ENCODE data around the gene PREX1.

DNA sequence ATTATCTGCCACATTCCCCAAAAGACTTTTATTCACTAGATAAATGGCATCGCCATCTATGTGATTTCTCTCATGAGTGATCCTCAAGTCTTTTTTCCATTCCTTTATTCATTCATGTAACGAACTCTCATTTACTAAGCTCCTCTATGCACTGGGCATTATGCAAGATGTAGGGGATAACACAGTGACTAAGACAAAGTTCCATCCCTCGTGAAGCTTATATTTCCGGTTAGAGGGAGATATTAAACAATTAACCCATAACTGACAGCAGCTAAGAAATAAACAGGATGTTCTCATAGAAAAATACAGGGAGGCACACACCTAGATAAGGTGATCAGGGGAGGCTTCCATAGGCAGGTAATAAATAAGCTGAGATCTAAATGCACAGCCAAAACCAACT is 17.2 kb upstream of the PREX1 start:
- TF ChIP-seq POLR2A (IDR thresholded peaks at IDR 0.05) = no peak
- TF ChIP-seq, protein P1, sequence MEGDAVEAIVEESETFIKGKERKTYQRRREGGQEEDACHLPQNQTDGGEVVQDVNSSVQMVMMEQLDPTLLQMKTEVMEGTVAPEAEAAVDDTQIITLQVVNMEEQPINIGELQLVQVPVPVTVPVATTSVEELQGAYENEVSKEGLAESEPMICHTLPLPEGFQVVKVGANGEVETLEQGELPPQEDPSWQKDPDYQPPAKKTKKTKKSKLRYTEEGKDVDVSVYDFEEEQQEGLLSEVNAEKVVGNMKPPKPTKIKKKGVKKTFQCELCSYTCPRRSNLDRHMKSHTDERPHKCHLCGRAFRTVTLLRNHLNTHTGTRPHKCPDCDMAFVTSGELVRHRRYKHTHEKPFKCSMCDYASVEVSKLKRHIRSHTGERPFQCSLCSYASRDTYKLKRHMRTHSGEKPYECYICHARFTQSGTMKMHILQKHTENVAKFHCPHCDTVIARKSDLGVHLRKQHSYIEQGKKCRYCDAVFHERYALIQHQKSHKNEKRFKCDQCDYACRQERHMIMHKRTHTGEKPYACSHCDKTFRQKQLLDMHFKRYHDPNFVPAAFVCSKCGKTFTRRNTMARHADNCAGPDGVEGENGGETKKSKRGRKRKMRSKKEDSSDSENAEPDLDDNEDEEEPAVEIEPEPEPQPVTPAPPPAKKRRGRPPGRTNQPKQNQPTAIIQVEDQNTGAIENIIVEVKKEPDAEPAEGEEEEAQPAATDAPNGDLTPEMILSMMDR (IDR thresholded peaks at IDR 0.05) = no peak

Data from adrenal gland (tissue), 5 donors.